ENCODE measurements around the gene ZBED6.

Gene ZBED6

DNA sequence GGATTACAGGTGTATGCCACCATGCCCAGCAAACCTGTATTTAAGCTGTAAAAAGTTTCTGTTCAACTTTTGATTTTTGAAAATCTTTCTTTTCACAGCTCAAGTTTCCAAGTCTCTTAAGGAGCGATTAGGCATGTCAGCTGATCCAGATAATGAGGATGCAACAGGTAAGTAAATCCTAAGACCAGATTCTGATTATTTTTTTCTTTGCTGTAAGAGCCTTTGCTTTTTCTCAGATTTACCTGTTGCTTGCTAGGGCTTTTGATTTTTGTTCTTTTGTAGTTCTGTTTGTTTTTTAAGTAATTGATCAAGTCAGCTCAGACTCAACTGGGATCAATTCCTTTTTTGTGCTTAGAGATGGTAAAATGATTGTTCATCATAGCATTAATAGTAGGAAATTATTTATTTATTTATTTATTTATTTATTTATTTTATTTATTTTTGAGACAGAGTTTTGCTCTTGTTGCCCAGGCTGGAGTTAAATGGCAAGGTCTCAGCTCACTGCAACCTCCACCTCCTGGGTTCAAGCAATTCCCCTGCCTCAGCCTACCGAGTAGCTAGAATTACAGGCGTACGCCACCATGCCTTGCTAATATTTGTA is 44.9 kb downstream of the ZBED6 start:
- no peak for DNase-seq (ENCODE audit: low read depth)

DNA sequence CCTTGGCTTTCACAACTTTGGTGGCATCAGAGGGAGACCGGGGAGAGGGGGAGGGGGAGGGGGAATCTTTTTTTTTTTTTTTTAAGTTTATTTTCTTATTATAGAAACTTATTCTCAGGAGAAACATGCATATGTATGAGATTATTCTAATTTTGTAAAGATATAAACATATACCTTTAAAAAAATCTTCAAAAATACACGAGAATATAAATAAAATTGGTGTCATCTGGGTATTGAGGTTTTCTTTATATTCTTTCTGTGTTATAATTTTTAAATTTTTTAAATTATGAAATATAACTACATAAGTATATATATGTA is 47.1 kb downstream of the ZBED6 start:
- DNase-seq (ENCODE audit: low read depth) = no peak

DNA sequence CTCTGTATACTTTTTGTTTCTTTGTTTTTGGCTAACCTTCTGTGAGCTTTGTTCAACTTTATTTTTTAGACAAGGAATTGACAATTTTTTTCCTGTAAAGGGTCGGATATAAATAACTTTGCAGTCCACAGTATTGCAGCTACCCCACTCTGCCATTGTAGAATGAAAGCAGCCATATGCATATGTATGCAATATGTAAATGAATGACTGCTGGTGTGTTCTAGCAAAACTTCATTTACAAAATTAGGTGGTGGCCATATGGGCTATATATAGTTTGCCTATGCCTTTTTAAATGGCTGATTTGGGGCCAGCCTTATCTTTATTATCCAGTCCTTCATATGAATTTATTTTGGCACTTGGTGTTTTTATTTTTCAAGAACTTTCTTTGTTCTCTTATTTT is 48.0 kb downstream of the ZBED6 start:
- no peak for DNase-seq (ENCODE audit: low read depth)
